Measurements from ENCODE around the gene PGS1. TPM values are rescaled to one million over a fixed set of nuclear protein-coding genes. Genes with fewer than 3 reads are reported as not detected.

Gene PGS1
- total RNA-seq, 2 experiments from 2014 or later = 59.6 to 61.3 TPM

GRCh38 chr17:78408476-78409050 is 30.1 kb downstream of the PGS1 start:
- Histone ChIP-seq H2AFZ (ENCODE audit: low read length) (no peak overlapping the region), H3K79me2 (ENCODE audit: insufficient read depth, low read depth, low read length) (no peaks in the 10 kb centered on the region), H3K4me2 (ENCODE audit: low read length) (no peak overlapping the region), H4K20me1 (ENCODE audit: insufficient read depth, low read length) (no peaks in the 10 kb centered on the region), H3K4me3 (ENCODE audit: low read depth, low read length, poor library complexity, severe bottlenecking) (no peak overlapping the region), H3K9me2 (ENCODE audit: insufficient read depth, low read length) (no peaks in the 10 kb centered on the region), H3K9me3 (ENCODE audit: low read length) (no peaks in the 10 kb centered on the region), H3K4me1 (ENCODE audit: insufficient read depth, low read length, poor library complexity, severe bottlenecking) (peaks cover 4% of the 10 kb centered on the region), H3K27ac (ENCODE audit: low read depth, low read length, poor library complexity, severe bottlenecking) (no peak overlapping the region), H3K36me3 (ENCODE audit: insufficient read depth, low read length) (peaks cover 64% of the 10 kb centered on the region)
- ChIA-PET POLR2A (interaction anchor here (0.8 kb wide), 1 partner anchor 29 kb away, joined by 3 read pairs; no protein-coding TSS in a partner anchor), CTCF (ENCODE audit: unreplicated experiment) (no interaction called here)
- DNase-seq (ENCODE audit: low spot score) = no peak
- BruUV-seq (replicated peaks) = no TSS peak
- TF ChIP-seq CTCF (conservative IDR thresholded peaks at IDR 0.05; ENCODE audit: low read length) = no peak
- TF ChIP-seq EZH2phosphoT487 (IDR thresholded peaks at IDR 0.05; ENCODE audit: borderline replicate concordance, low read depth, low read length) = no peak
- intact Hi-C loops (cut with micrococcal nuclease; ENCODE audit: unreplicated experiment) = no loop called here

- H3K27ac ChIP-seq (ENCODE audit: low read depth, low read length, poor library complexity, severe bottlenecking) = no peak overlapping the region
- H3K79me2 ChIP-seq (ENCODE audit: insufficient read depth, low read depth, low read length) = no peaks in the 10 kb centered on the region
- H3K4me2 ChIP-seq (ENCODE audit: low read length) = no peak overlapping the region
- no peak for TF ChIP-seq CTCF (conservative IDR thresholded peaks at IDR 0.05; ENCODE audit: low read length)
- no peak for TF ChIP-seq EZH2phosphoT487 (IDR thresholded peaks at IDR 0.05; ENCODE audit: borderline replicate concordance, low read depth, low read length)
- H3K4me3 ChIP-seq (ENCODE audit: low read depth, low read length, poor library complexity, severe bottlenecking) = no peak overlapping the region
- peaks cover 56% of the 10 kb centered on the region for H3K36me3 ChIP-seq (ENCODE audit: insufficient read depth, low read length)
- no peak for DNase-seq (ENCODE audit: low spot score)
- no peaks in the 10 kb centered on the region for H3K9me3 ChIP-seq (ENCODE audit: low read length)
- no peaks in the 10 kb centered on the region for H3K9me2 ChIP-seq (ENCODE audit: insufficient read depth, low read length)
- CTCF ChIA-PET (ENCODE audit: unreplicated experiment) = no interaction called here
- intact Hi-C loops (cut with micrococcal nuclease; ENCODE audit: unreplicated experiment) = no loop called here
- peaks cover 4% of the 10 kb centered on the region for H3K4me1 ChIP-seq (ENCODE audit: insufficient read depth, low read length, poor library complexity, severe bottlenecking)
- POLR2A ChIA-PET = interaction anchor here (0.8 kb wide), 1 partner anchor 28 kb away, joined by 3 read pairs; no protein-coding TSS in a partner anchor
- H2AFZ ChIP-seq (ENCODE audit: low read length) = no peak overlapping the region
- no peaks in the 10 kb centered on the region for H4K20me1 ChIP-seq (ENCODE audit: insufficient read depth, low read length)
- no TSS peak for BruUV-seq (replicated peaks)
Observed at GRCh38 chr17:78409191-78409928, 30.9 kb downstream of the PGS1 start.
